AG04449 (cell line): Measurements from ENCODE around the gene RLBP1.

Experiments used
- CTCF ChIA-PET: fragments of 350-600 bp; formaldehyde crosslinking; extraction: SDS; loops from one replicate; lab custom pipeline; 2021; ENCODE audit warnings: antibody characterized with exemption; lab: Yijun Ruan, JAX
- POLR2A ChIA-PET: fragments of 400-600, 350-600 bp; formaldehyde crosslinking; extraction: SDS; loops from one replicate; lab custom pipeline; 2020; ENCODE audit warnings: antibody characterized with exemption, inconsistent platforms; lab: Yijun Ruan, JAX
- DNase-seq: peaks from one replicate; pipeline ENCODE4 v3.0.0-alpha.2; 2010; ENCODE audit warnings: low read depth, low spot score
- H3K4me3 ChIP-seq: 2 replicates; pipeline ENCODE4 v1.5.1; 2011; ENCODE audit warnings: low read depth, mild to moderate bottlenecking, control low read depth, low read length
- CTCF ChIP-seq: IDR thresholded peaks from one replicate; pipeline ENCODE4 v1.5.1; 2011; ENCODE audit warnings: mild to moderate bottlenecking, moderate library complexity, low read length, control low read depth, inconsistent platforms; ENCODE audit not compliant: insufficient read depth; ENCODE audit errors: missing control alignments

RLBP1 gene

DNA sequence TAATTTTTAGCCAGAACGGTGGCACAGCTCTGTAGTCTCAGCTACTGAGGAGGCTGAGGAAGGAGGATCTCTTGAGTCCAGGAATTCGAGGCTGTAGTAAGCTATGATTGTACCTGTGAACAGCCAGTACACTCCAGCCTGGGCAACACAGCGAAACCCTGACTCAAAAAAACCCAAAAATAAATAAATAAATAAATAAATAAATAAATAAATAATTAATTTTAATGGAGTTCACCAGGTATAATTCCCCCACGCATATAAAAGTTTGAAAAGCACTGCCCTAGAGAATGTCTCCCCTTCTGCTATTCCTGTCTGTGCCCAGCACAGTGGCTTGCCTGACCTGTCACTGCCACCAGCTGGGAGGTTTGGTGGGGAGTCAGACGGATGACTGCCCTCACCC, 4.2 kb upstream of the RLBP1 start:
- DNase-seq: no peak
- POLR2A ChIA-PET: no interaction called here
- no peak for TF ChIP-seq CTCF
- no peak overlapping the region for H3K4me3 ChIP-seq
- CTCF ChIA-PET: interaction anchor here (1.1 to 4.7 kb wide), 3 partner anchors 16 to 64 kb away, joined by 3 to 32 read pairs (median 4); no protein-coding TSS in a partner anchor

DNA sequence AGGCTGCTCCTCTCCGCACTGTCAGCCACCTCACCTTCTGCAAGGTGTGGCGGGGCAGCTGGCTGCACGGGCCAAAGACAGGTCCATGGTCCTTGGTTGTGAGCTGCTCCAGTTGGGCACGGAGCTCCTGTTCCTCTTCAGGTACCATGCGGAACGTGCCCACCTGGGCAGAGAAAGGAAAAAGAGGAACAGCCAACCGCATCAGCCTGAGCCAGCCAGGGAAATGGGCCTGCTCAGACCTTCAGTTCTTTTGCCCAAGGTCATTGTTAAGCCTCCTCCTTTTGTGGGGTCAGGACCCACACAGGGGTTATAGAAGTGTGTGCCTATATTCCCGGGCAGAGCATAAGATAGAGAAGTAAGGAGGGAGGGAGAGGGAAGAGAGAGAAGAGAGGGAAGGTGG, 2.8 kb downstream of the RLBP1 start:
- no peak for TF ChIP-seq CTCF
- H3K4me3 ChIP-seq: no peak overlapping the region
- no peak for DNase-seq
- CTCF ChIA-PET: interaction anchor here (1.0 to 6.6 kb wide), 2 partner anchors 12 to 27 kb away, joined by 3 to 85 read pairs; no protein-coding TSS in a partner anchor
- POLR2A ChIA-PET: no interaction called here

DNA sequence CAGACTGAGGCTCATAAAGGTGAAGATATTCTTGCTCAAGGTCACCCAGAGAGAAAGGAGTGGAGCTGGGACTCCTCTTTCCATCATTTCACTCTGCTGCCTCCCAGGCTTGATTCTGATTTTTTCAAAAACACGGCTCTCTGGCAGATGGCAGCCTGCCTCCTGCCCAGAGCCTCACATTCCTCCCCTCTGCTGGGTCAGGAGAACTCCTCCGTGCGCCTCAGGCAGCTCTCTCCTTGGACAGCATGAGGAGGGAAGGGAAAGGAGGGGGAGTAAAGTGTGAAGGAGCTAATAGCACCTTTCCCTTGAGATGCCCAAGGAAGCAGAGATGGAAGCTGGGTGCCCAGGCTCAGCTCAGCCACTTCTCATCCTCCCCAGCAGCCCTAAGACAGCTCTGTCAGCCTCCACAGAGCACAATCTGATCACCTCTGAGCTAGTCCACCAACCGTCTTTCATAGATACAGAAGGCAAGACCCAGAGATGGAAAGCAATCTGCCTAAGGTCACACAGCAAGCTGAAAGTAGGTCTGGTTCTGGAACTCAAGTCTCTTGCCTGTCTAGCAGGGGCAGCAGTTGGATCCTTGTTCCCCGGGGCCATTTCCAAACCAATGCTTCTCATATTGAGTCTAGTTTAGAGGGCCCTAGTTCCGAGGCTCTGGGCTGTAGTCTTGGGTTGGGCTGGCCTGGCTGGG, 3.5 kb downstream of the RLBP1 start:
- POLR2A ChIA-PET: no interaction called here
- TF ChIP-seq CTCF: no peak
- CTCF ChIA-PET: interaction anchor here (1.0 to 6.6 kb wide), 3 partner anchors 11 to 27 kb away, joined by 3 to 85 read pairs (median 6); no protein-coding TSS in a partner anchor
- no peak for DNase-seq
- H3K4me3 ChIP-seq: no peak overlapping the region

GRCh38 chr15:89217031-89217430, 4.3 kb downstream of the RLBP1 start:
- TF ChIP-seq CTCF: no peak
- ChIA-PET POLR2A (interaction anchor here (0.6 kb wide), 1 partner anchor 49 kb away, joined by 3 read pairs; no protein-coding TSS in a partner anchor), CTCF (interaction anchor here (1.7 to 6.6 kb wide), 2 partner anchors 10 to 13 kb away, joined by 6 to 85 read pairs; no protein-coding TSS in a partner anchor)
- H3K4me3 ChIP-seq: no peak overlapping the region
- DNase-seq: no peak

DNA sequence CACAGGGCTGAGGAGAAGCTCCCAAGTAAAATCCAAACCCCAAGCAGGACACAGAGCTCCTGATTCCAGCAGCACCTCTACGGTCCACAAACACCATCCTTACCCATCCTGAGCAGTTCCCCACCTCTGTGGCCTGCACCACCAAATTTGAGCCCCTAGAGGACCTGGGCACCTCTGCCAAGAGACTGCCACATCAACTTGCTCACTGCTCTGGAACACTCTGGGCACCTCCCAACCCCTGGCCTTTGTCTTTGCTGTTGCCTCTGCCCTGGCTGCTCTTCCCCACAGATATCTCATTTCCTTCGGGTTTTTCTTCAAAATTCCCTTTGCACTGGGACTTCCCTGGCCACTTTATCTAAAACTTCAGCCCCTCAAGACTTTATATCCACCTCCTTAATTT, 5.8 kb downstream of the RLBP1 start:
- TF ChIP-seq CTCF: no peak
- ChIA-PET POLR2A (no interaction called here), CTCF (interaction anchor here (1.2 to 6.6 kb wide), 2 partner anchors 9 to 16 kb away, joined by 3 to 85 read pairs; no protein-coding TSS in a partner anchor)
- no peak for DNase-seq
- H3K4me3 ChIP-seq: no peak overlapping the region

DNA sequence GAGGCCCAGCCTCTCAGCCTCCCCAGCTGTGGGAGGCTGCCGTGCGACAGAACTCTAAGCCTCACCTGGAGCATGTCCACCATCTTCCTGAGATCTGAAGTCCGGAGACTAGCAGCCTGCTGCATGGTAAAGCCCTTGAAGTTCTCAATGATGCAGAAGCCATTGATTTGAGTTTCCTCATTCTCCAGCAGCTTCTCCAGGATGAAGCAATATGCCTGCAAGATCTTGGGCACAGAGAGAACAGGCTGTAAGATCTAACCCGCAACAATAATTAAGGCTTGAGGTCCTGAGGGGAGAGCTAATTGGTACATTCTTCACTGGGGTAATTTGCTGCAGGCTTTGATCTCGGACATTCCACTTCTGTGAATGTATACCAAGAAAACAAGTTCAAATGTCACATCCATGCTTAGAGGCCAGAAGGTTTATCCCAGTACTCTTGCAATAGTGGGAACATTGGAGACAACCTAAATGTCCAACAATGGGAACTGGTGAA, 9.7 kb downstream of the RLBP1 start:
- no peak overlapping the region for H3K4me3 ChIP-seq
- DNase-seq: no peak
- no peak for TF ChIP-seq CTCF
- CTCF ChIA-PET: interaction anchor here (0.9 kb wide), 1 partner anchor 12 kb away, joined by 4 read pairs; no protein-coding TSS in a partner anchor
- POLR2A ChIA-PET: interaction anchor here (0.9 kb wide), 1 partner anchor 83 kb away, joined by 3 read pairs; no protein-coding TSS in a partner anchor
